GM21717 (cell line): ENCODE measurements around the gene CFAP57.

Experiments
- ATAC-seq: cut with Tn5 transposase; IDR thresholded peaks from one replicate; pipeline ENCODE4 v1.9.1; 2021; ENCODE audit warnings: mild to moderate bottlenecking, moderate library complexity; ENCODE audit not compliant: unreplicated experiment

CFAP57 gene

GRCh38 chr1:43293896-43294760 lies 122.0 kb downstream of the CFAP57 start:
- no peak for ATAC-seq

- no peak for ATAC-seq
Observed at GRCh38 chr1:43294761-43295160, 122.6 kb downstream of the CFAP57 start.

GRCh38 chr1:43296207-43296606 lies 124.1 kb downstream of the CFAP57 start:
- ATAC-seq, result no peak

- no peak for ATAC-seq
Observed at GRCh38 chr1:43298055-43298454, 125.9 kb downstream of the CFAP57 start.

GRCh38 chr1:43299101-43299500 lies 127.0 kb downstream of the CFAP57 start:
- ATAC-seq, result no peak

- no peak for ATAC-seq
Observed at GRCh38 chr1:43300378-43301094, 128.4 kb downstream of the CFAP57 start, which contains the start of gene TIE1. TIE1 (plus strand) TSS chr1:43300982; CDS start chr1:43301072, 90 bp downstream.

GRCh38 chr1:43302201-43302600 lies 130.1 kb downstream of the CFAP57 start:
- ATAC-seq, result no peak

GRCh38 chr1:43302721-43303470 lies 130.8 kb downstream of the CFAP57 start:
- ATAC-seq, result no peak

- ATAC-seq, result no peak
Observed at GRCh38 chr1:43303471-43304313, 131.6 kb downstream of the CFAP57 start.
